ENCODE measurements around the gene ZBTB1. TPM values are rescaled to one million over a fixed set of nuclear protein-coding genes. Genes with fewer than 3 reads are reported as not detected.
A peak's percentile ranks its signal among the peaks of the same experiment; 100 is the strongest.

The ZBTB1 gene
- total RNA-seq, 1 experiment from 2014 or later: 24.7 TPM

- CTCF ChIA-PET: interaction anchor here (0.6 to 2.4 kb wide), 7 partner anchors 12 to 204 kb away, joined by 3 to 12 read pairs (median 5); partner anchors contain the start of genes AKAP5 and HSPA2
- Mint-ChIP-seq H3K4me3 (no peak overlapping the region), H3K27me3 (ENCODE audit: low read depth) (no peaks in the 10 kb centered on the region)
These were observed 4.5 kb downstream of the ZBTB1 start for GRCh38 chr14:64509036-64509435.

DNA sequence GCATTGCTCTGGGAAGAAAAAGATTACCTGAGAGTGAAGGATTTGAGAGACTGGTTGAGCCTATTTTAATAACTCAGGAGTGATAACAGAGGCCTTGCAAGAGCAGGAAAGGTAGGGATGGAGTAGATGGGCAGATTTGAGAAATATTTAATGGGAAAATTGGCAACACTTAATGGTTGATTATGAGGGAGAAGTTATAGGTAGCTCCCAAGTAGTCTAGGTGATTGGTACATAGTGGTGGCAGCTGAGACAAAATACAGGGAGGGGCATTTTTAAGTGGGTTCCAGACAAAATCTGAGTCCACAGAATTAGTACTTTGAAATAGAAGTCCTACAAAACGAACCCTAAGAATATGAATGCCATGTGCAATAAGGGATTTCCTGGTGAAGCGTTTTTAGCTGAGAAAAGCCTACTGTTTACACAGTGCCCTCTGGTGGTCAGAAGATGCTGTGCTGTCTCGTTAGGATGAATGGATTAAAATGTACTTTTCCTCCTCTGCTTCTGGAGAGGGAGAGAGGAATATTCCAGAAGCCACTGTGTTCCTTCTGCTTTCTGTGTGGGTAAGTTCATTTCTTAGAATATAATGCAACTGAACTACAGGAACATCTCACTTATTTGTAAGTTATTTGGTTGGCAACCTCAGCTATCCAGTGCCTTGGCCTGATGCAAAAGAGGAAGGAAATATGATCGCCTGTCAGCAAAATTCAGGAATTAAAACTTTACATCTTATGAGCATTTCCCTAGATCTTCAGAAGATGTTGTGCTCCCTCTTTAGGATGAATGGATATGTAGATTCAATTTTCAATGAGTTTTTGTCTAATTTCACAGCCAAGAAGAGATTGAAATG is 6.5 kb downstream of the ZBTB1 start:
- CTCF ChIA-PET: interaction anchor here (0.7 to 2.2 kb wide), 35 partner anchors 9 to 324 kb away, joined by 3 to 17 read pairs (median 3); partner anchors contain the start of genes AKAP5 and HSPA2
- TF ChIP-seq, protein P1, sequence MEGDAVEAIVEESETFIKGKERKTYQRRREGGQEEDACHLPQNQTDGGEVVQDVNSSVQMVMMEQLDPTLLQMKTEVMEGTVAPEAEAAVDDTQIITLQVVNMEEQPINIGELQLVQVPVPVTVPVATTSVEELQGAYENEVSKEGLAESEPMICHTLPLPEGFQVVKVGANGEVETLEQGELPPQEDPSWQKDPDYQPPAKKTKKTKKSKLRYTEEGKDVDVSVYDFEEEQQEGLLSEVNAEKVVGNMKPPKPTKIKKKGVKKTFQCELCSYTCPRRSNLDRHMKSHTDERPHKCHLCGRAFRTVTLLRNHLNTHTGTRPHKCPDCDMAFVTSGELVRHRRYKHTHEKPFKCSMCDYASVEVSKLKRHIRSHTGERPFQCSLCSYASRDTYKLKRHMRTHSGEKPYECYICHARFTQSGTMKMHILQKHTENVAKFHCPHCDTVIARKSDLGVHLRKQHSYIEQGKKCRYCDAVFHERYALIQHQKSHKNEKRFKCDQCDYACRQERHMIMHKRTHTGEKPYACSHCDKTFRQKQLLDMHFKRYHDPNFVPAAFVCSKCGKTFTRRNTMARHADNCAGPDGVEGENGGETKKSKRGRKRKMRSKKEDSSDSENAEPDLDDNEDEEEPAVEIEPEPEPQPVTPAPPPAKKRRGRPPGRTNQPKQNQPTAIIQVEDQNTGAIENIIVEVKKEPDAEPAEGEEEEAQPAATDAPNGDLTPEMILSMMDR (IDR thresholded peaks at IDR 0.05): peak; percentile 73
- TF ChIP-seq SOX15 (CRISPR knock-in tag; IDR thresholded peaks at IDR 0.05): no peak
- Mint-ChIP-seq H3K27ac (peak overlapping the region; percentile 77), H3K4me3 (no peak overlapping the region), H3K36me3 (no peaks in the 10 kb centered on the region), H3K9me3 (no peaks in the 10 kb centered on the region), H3K27me3 (ENCODE audit: low read depth) (no peaks in the 10 kb centered on the region), H3K4me1 (peaks cover 49% of the 10 kb centered on the region)
- POLR2A ChIA-PET: interaction anchor here (0.6 kb wide), 1 partner anchor 9 kb away, joined by 4 read pairs; no protein-coding TSS in a partner anchor
- DNase-seq (ENCODE audit: low spot score) (peak; percentile 63), ATAC-seq (peak; percentile 51; the same call in 1 of the 2 replicates)

More at GRCh38 chr14:64509036-64509435, 4.5 kb downstream of the ZBTB1 start:
- Mint-ChIP-seq H3K9me3 (no peaks in the 10 kb centered on the region), H3K27ac (peak overlapping the region; percentile 74), H3K36me3 (no peaks in the 10 kb centered on the region), H3K4me1 (peaks cover 58% of the 10 kb centered on the region)
- POLR2A ChIA-PET: interaction anchor here (0.7 kb wide), 2 partner anchors 8 to 13 kb away, joined by 3 to 4 read pairs; no protein-coding TSS in a partner anchor
- no peak for TF ChIP-seq USF1 (CRISPR knock-in tag; IDR thresholded peaks at IDR 0.05)
- TF ChIP-seq CREM (CRISPR knock-in tag; IDR thresholded peaks at IDR 0.05): no peak
- no peak for TF ChIP-seq ERG (CRISPR knock-in tag; IDR thresholded peaks at IDR 0.05)
- TF ChIP-seq, protein P2, sequence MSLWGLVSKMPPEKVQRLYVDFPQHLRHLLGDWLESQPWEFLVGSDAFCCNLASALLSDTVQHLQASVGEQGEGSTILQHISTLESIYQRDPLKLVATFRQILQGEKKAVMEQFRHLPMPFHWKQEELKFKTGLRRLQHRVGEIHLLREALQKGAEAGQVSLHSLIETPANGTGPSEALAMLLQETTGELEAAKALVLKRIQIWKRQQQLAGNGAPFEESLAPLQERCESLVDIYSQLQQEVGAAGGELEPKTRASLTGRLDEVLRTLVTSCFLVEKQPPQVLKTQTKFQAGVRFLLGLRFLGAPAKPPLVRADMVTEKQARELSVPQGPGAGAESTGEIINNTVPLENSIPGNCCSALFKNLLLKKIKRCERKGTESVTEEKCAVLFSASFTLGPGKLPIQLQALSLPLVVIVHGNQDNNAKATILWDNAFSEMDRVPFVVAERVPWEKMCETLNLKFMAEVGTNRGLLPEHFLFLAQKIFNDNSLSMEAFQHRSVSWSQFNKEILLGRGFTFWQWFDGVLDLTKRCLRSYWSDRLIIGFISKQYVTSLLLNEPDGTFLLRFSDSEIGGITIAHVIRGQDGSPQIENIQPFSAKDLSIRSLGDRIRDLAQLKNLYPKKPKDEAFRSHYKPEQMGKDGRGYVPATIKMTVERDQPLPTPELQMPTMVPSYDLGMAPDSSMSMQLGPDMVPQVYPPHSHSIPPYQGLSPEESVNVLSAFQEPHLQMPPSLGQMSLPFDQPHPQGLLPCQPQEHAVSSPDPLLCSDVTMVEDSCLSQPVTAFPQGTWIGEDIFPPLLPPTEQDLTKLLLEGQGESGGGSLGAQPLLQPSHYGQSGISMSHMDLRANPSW (CRISPR knock-in tag; conservative IDR thresholded peaks at IDR 0.05; ENCODE audit: low read depth): no peak
- TF ChIP-seq TEAD1 (CRISPR knock-in tag; IDR thresholded peaks at IDR 0.05): no peak
- TF ChIP-seq MYBL2 (CRISPR knock-in tag; IDR thresholded peaks at IDR 0.05): no peak
- TF ChIP-seq ZNF396 (CRISPR knock-in tag; IDR thresholded peaks at IDR 0.05; ENCODE audit: borderline replicate concordance): no peak
- no peak for TF ChIP-seq JAZF1 (CRISPR knock-in tag; IDR thresholded peaks at IDR 0.05)
- no peak for ATAC-seq
- DNase-seq (ENCODE audit: low spot score): peak; percentile 24

DNA sequence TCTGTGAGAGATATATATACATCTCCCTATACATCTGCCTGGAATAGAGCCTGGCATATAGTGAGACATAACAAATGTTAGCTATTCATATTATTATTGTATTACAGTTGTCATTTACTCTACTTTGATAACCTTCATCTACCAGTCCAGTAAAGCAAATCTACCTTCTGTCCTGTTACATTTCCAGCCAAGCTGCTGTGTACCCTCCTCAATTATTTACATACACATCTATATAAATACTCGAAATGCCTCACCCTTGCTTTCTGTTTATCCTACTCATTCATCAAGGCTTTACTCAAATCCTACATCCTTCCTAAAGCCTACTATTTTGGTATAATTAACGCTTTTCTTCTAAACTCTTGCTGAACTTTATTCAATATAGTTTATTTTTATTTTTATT is 8.7 kb downstream of the ZBTB1 start:
- Mint-ChIP-seq H3K27me3 (ENCODE audit: low read depth) (no peaks in the 10 kb centered on the region), H3K4me3 (no peak overlapping the region), H3K27ac (no peak overlapping the region), H3K4me1 (peaks cover 31% of the 10 kb centered on the region), H3K36me3 (no peaks in the 10 kb centered on the region), H3K9me3 (no peaks in the 10 kb centered on the region)
- ATAC-seq (no peak), DNase-seq (ENCODE audit: low spot score) (no peak)
- POLR2A ChIA-PET: no interaction called here
- CTCF ChIA-PET: no interaction called here
- TF ChIP-seq E2F4 (CRISPR knock-in tag; IDR thresholded peaks at IDR 0.05; ENCODE audit: borderline replicate concordance, low read depth) (no peak), PRRX2 (CRISPR knock-in tag; IDR thresholded peaks at IDR 0.05) (no peak), TEAD4 (CRISPR knock-in tag; IDR thresholded peaks at IDR 0.05) (no peak), NR2C2 (CRISPR knock-in tag; IDR thresholded peaks at IDR 0.05) (no peak), ZNF416 (CRISPR knock-in tag; IDR thresholded peaks at IDR 0.05) (no peak), ZNF219 (CRISPR knock-in tag; IDR thresholded peaks at IDR 0.05; ENCODE audit: borderline replicate concordance) (no peak), HMGA2 (CRISPR knock-in tag; IDR thresholded peaks at IDR 0.05) (no peak), ZNF671 (CRISPR knock-in tag; IDR thresholded peaks at IDR 0.05) (no peak), ZBTB21 (CRISPR knock-in tag; IDR thresholded peaks at IDR 0.05; ENCODE audit: borderline replicate concordance) (no peak), CREB1 (CRISPR knock-in tag; IDR thresholded peaks at IDR 0.05) (no peak)
- TF ChIP-seq, protein P2 (CRISPR knock-in tag; conservative IDR thresholded peaks at IDR 0.05; ENCODE audit: low read depth): no peak
